Measurements from ENCODE around the gene YAP1.

DNA sequence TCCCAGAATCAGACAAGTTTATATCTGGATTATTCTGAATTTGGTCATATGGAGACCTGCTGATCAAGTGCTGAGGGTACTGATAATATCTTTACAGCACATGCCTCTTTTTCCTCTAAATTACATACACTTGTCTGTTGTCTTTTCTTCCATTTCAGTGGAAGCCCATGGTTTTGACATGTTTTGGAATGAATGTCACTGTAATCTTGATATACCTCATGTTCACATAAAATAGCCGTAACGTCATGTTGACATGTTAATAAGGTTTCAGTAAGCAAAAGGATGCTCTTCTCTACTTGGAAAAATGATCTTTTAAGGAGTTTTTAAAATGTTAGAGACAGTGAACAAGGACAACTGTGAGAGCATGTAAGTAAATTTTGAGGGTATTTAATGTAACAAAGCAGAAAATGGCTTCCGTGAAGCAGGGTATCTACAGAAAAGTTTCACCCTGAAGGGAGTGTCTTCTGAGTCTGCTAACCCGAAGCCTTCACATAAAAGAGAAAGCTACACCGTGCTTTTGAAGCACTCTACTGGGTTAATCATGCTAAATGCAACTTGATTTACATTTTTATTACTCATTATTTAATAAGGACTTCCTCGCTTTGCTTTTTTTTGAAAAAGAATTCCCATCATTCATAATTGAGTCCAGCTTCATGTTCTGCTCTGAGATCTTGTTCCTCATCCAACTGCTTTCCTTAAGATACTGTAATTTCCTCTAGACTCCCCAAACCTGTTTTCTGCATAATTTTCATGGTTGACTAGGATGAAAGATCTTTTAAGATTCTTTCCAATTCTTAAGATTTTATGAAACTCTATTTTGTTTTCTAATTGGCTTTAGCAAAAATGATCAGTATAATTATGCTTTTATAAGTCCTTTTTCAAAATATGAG is 56.2 kb downstream of the YAP1 start:
- no peak for TF ChIP-seq POLR2A (IDR thresholded peaks at IDR 0.05; ENCODE audit: low read depth, low read length)
- no peak for TF ChIP-seq TAF1 (IDR thresholded peaks at IDR 0.05; ENCODE audit: low read depth, low read length)
- TF ChIP-seq POLR2AphosphoS5 (IDR thresholded peaks at IDR 0.05; ENCODE audit: low read depth, low read length), result no peak
- no peak for TF ChIP-seq SPI1 (IDR thresholded peaks at IDR 0.05; ENCODE audit: low read depth, low read length)
